Fibroblast of lung (primary cell): ENCODE data around the gene GRK6.

ENCODE experiments used
- CTCF ChIP-seq, 2 donors: IDR thresholded peaks in 1 of 2; conservative IDR thresholded peaks in 1 of 2; 1 replicate in 1 of 2; 2 replicates in 1 of 2; pipeline ENCODE4 v1.5.1; 2011 to 2012; ENCODE audit warnings: low read length in 2 of 2, control low read depth in 1 of 2, inconsistent platforms in 1 of 2, low read depth in 1 of 2, mild to moderate bottlenecking in 1 of 2
- EZH2 ChIP-seq: IDR thresholded peaks from 2 replicates; pipeline ENCODE4 v1.5.1; 2012; ENCODE audit warnings: low read length, control low read depth, mild to moderate bottlenecking; ENCODE audit errors: missing control alignments

- TF ChIP-seq CTCF (conservative IDR thresholded peaks at IDR 0.05 in 1 of 2, IDR thresholded peaks at IDR 0.05 in 1 of 2; ENCODE audit: low read depth in 1 of 2, low read length in 2 of 2) (no peak), EZH2 (no peak)
These were observed 33.7 kb upstream of the GRK6 start for GRCh38 chr5:177392765-177393164.
